GM12878 (cell line): ENCODE results near the gene ADGRL3. TPM values are rescaled to one million over a fixed set of nuclear protein-coding genes. Genes with fewer than 3 reads are reported as not detected.

Source experiments
- ATAC-seq: fragments of 200-7000 bp; cut with Tn5 transposase; 3 replicates; pipeline ENCODE4 v1.9.1; 2020; ENCODE audit warnings: mild to moderate bottlenecking, moderate library complexity
- BruUV-seq: library from RNA; stranded (reverse); fragments of 400-500 nt; replicated peaks from 2 replicates; lab custom pipeline; 2021; lab: Mats Ljungman, UMichigan
- CTCF ChIA-PET: fragments of 300-600 bp; sonication (Branson Sonifier 250); formaldehyde crosslinking; extraction: SDS; loops from one replicate; lab custom pipeline; 2021; ENCODE audit warnings: inconsistent platforms; lab: Yijun Ruan, JAX
- POLR2A ChIA-PET: fragments of 350-600 bp; formaldehyde crosslinking; extraction: SDS; loops from one replicate; lab custom pipeline; 2021; ENCODE audit warnings: inconsistent platforms; lab: Charles Lee
- RAD21 ChIA-PET: fragments of 300-600 bp; sonication (Branson Sonifier 250); formaldehyde crosslinking; loops from one replicate; lab custom pipeline; 2023; ENCODE audit warnings: antibody characterized with exemption; ENCODE audit not compliant: unreplicated experiment; lab: Charles Lee
- SMC1A ChIA-PET: fragments of 300-600 bp; sonication (Branson Sonifier 250); formaldehyde crosslinking; loops from one replicate; lab custom pipeline; 2023; ENCODE audit not compliant: unreplicated experiment, uncharacterized antibody; lab: Charles Lee
- DNase-seq: peaks from one replicate; pipeline ENCODE4 v3.0.0-alpha.2; 2011; ENCODE audit warnings: low read depth, low spot score
- FAIRE-seq: peaks from 3 replicates; lab custom pipeline; 2011; peaks lifted over from hg19 to GRCh38; lab: Jason Lieb, UNC
- H2AFZ ChIP-seq: 2 replicates; pipeline ENCODE4 v1.6.0; 2011; ENCODE audit warnings: low read depth, low read length, control low read depth; ENCODE audit not compliant: control insufficient read depth
- H3K27ac ChIP-seq: 2 replicates; pipeline ENCODE4 v1.5.1; 2011; ENCODE audit warnings: control low read depth; ENCODE audit not compliant: control insufficient read depth, insufficient read depth
- H3K27me3 ChIP-seq, 2 experiments: replicated peaks in 1 of 2; 2 replicates each; pipeline versions ENCODE4 v1.6.0 to v1.6.1; 2011; ENCODE audit warnings: low read length in 1 of 2; ENCODE audit not compliant: control insufficient read depth in 2 of 2, insufficient read depth in 2 of 2
- H3K36me3 ChIP-seq, 2 experiments: 2 replicates each; pipeline ENCODE4 v1.5.1; 2011; ENCODE audit warnings: low read length in 1 of 2; ENCODE audit not compliant: control insufficient read depth in 2 of 2, insufficient read depth in 2 of 2
- H3K4me1 ChIP-seq: 2 replicates; pipeline ENCODE4 v1.6.1; 2011; ENCODE audit warnings: mild to moderate bottlenecking, low read length, moderate library complexity, mixed read lengths; ENCODE audit not compliant: control insufficient read depth, insufficient read depth
- H3K4me2 ChIP-seq: 2 replicates; pipeline ENCODE4 v1.6.0; 2011; ENCODE audit warnings: control low read depth; ENCODE audit not compliant: control insufficient read depth, insufficient read depth
- H3K4me3 ChIP-seq: fragments of 200-600 bp; sonication (generic); 2 replicates; pipeline ENCODE4 v1.5.1; 2016
- H3K79me2 ChIP-seq: 2 replicates; pipeline ENCODE4 v1.6.0; 2011; ENCODE audit warnings: low read length; ENCODE audit not compliant: control insufficient read depth, insufficient read depth
- H3K9ac ChIP-seq: 2 replicates; pipeline ENCODE4 v1.8.0; 2011; ENCODE audit warnings: low read length, control low read depth, mixed read lengths; ENCODE audit not compliant: control insufficient read depth, insufficient read depth
- H3K9me3 ChIP-seq: replicated peaks from 3 replicates; pipeline ENCODE4 v1.5.1; 2011; ENCODE audit warnings: mild to moderate bottlenecking, low read length; ENCODE audit not compliant: control insufficient read depth, insufficient read depth
- H4K20me1 ChIP-seq: 2 replicates; pipeline ENCODE4 v1.6.0; 2011; ENCODE audit not compliant: control insufficient read depth, insufficient read depth
- BCL3 ChIP-seq: IDR thresholded peaks from 2 replicates; pipeline ENCODE4 v1.6.1; 2011; ENCODE audit warnings: borderline replicate concordance, low read depth, mild to moderate bottlenecking, moderate library complexity, low read length; ENCODE audit not compliant: insufficient read depth, poor library complexity, severe bottlenecking
- BRCA1 ChIP-seq: IDR thresholded peaks from 2 replicates; pipeline ENCODE4 v1.6.1; 2011; ENCODE audit warnings: low read depth, low read length, improper control_type of control experiment
- CBFB ChIP-seq: IDR thresholded peaks from 2 replicates; pipeline ENCODE4 v1.6.1; 2016; ENCODE audit warnings: antibody characterized with exemption, low read depth
- ESRRA ChIP-seq: IDR thresholded peaks from 2 replicates; pipeline ENCODE4 v1.6.1; 2012; ENCODE audit warnings: mild to moderate bottlenecking, low read length, improper control_type of control experiment
- FOS ChIP-seq: IDR thresholded peaks from 3 replicates; pipeline ENCODE4 v1.6.1; 2011; ENCODE audit warnings: borderline replicate concordance; ENCODE audit not compliant: insufficient read length; ENCODE audit errors: extremely low read depth
- FOXK2 ChIP-seq: fragments of 450-650 bp; IDR thresholded peaks from 2 replicates; pipeline ENCODE4 v1.6.1; 2017; ENCODE audit warnings: mild to moderate bottlenecking, moderate library complexity
- GATAD2B ChIP-seq: fragments of 450-650 bp; conservative IDR thresholded peaks from 2 replicates; pipeline ENCODE4 v1.6.1; 2017; ENCODE audit warnings: low read depth, mild to moderate bottlenecking, moderate library complexity
- IKZF1 ChIP-seq: fragments of 450-650 bp; conservative IDR thresholded peaks from 2 replicates; pipeline ENCODE4 v1.6.1; 2017; ENCODE audit warnings: antibody characterized with exemption, mild to moderate bottlenecking
- IKZF2 ChIP-seq, 2 experiments: fragments of 450-650 bp; IDR thresholded peaks; 2 replicates each; pipeline ENCODE4 v1.6.1; 2017; ENCODE audit warnings: mild to moderate bottlenecking in 2 of 2, moderate library complexity in 2 of 2
- JUND ChIP-seq: IDR thresholded peaks from 2 replicates; pipeline ENCODE4 v1.6.1; 2012; ENCODE audit warnings: low read depth, mild to moderate bottlenecking, low read length, improper control_type of control experiment, moderate library complexity
- MXI1 ChIP-seq: fragments of 150-350 bp; IDR thresholded peaks from 2 replicates; pipeline ENCODE4 v1.6.1; 2011; ENCODE audit warnings: low read depth, mild to moderate bottlenecking, inconsistent platforms, low read length, improper control_type of control experiment
- NFYA ChIP-seq: IDR thresholded peaks from 2 replicates; pipeline ENCODE4 v1.6.1; 2011; ENCODE audit warnings: low read depth, mild to moderate bottlenecking, low read length, improper control_type of control experiment, borderline replicate concordance
- NFYB ChIP-seq: IDR thresholded peaks from 2 replicates; pipeline ENCODE4 v1.6.1; 2011; ENCODE audit warnings: low read depth, mild to moderate bottlenecking, low read length, improper control_type of control experiment, moderate library complexity; ENCODE audit not compliant: insufficient read depth
- PAX8 ChIP-seq: fragments of 450-650 bp; IDR thresholded peaks from 2 replicates; pipeline ENCODE4 v1.6.1; 2017; ENCODE audit warnings: mild to moderate bottlenecking, moderate library complexity
- PKNOX1 ChIP-seq: fragments of 450-650 bp; IDR thresholded peaks from 2 replicates; pipeline ENCODE4 v1.6.1; 2016; ENCODE audit warnings: mild to moderate bottlenecking
- PML ChIP-seq: IDR thresholded peaks from 2 replicates; pipeline ENCODE4 v1.6.1; 2012; ENCODE audit warnings: low read length, inconsistent platforms
- RELB ChIP-seq: fragments of 450-650 bp; IDR thresholded peaks from 2 replicates; pipeline ENCODE4 v1.6.1; 2017; ENCODE audit warnings: low read depth, mild to moderate bottlenecking, moderate library complexity
- RUNX3 ChIP-seq: IDR thresholded peaks from 2 replicates; pipeline ENCODE4 v1.6.1; 2012; ENCODE audit warnings: low read length, inconsistent platforms
- SREBF1 ChIP-seq: IDR thresholded peaks from 2 replicates; pipeline ENCODE4 v1.6.1; 2012; ENCODE audit warnings: mild to moderate bottlenecking, low read length
- TCF3 ChIP-seq: IDR thresholded peaks from 2 replicates; pipeline ENCODE4 v1.6.1; 2012; ENCODE audit warnings: low read depth, mild to moderate bottlenecking, low read length, borderline replicate concordance; ENCODE audit not compliant: insufficient read depth
- WGBS: methylation state at CpG from one replicate; pipeline ENCODE4 v1.1.6; 2016; ENCODE audit warnings: low lambda C conversion rate; ENCODE audit not compliant: insufficient replicate concordance, insufficient coverage; ENCODE audit errors: missing lambda C conversion rate; 5-methylcytosine and 5-hydroxymethylcytosine counted together
- in situ Hi-C: fragments of 300-500 bp; cut with MboI; formaldehyde crosslinking; loops from 9 replicates; pipeline ENCODE4 v1.14.3; 2018; ENCODE audit warnings: mixed read lengths
- intact Hi-C: fragments of 100-400 bp; cut with micrococcal nuclease; formaldehyde crosslinking; loops from one replicate; pipeline ENCODE4 v1.14.2; 2022; ENCODE audit not compliant: unreplicated experiment
- polyA plus RNA-seq, 11 experiments: library from polyadenylated mRNA; depleted of rRNA in 4 of 11; unstranded in 6 of 11; stranded (reverse) in 5 of 11; fragments of >200 nt; fragmentation: Nextera tagmentation in 4 of 11; fragmentation: Illumina TruSeq in 1 of 11; extraction: Ambion mirVana in 4 of 11; extraction: Trizol in 1 of 11; gene quantifications; 1 replicate in 1 of 11; 2 replicates in 10 of 11; pipeline versions ENCODE4 v1.2.1 to v1.2.3, GENCODE V29; 2011 to 2016; ENCODE audit warnings: inconsistent platforms in 2 of 11, missing spikeins in 2 of 11, low read depth in 1 of 11
- total RNA-seq, 4 experiments: library from RNA; depleted of rRNA in 3 of 4; stranded (reverse); fragments of >200 nt in 3 of 4; fragmentation: Illumina TruSeq in 1 of 4; extraction: Trizol in 1 of 4; gene quantifications; 2 replicates each; pipeline versions ENCODE4 v1.2.1 to v1.2.3, GENCODE V29; 2013 to 2021

ADGRL3 gene
- total and polyA plus RNA-seq, 10 of the 15 experiments (the other 5 are each of a cell fraction or from before 2014, with no cell fraction given): 1.1 TPM; not detected in 9

GRCh38 chr4:61549336-61549735 is 349.2 kb downstream of the ADGRL3 start:
- no peaks in the 10 kb centered on the region for H3K27me3 ChIP-seq
- ChIA-PET RAD21 (no interaction called here), CTCF (no interaction called here), SMC1A (no interaction called here), POLR2A (no interaction called here)
- H3K4me1 ChIP-seq: no peaks in the 10 kb centered on the region
- ATAC-seq (no peak), DNase-seq (no peak), FAIRE-seq (no peak)
- no peaks in the 10 kb centered on the region for H3K79me2 ChIP-seq
- BruUV-seq: no TSS peak
- H4K20me1 ChIP-seq: no peaks in the 10 kb centered on the region
- H3K4me3 ChIP-seq: no peak overlapping the region
- H3K4me2 ChIP-seq: no peak overlapping the region
- H3K36me3 ChIP-seq: no peaks in the 10 kb centered on the region
- H3K27ac ChIP-seq: no peak overlapping the region
- in situ Hi-C loops: no loop called here
- intact Hi-C loops: no loop called here
- no peaks in the 10 kb centered on the region for H3K9me3 ChIP-seq
- TF ChIP-seq NFYB: no peak
- TF ChIP-seq BCL3: no peak
- no peak for TF ChIP-seq TCF3
- no peak for TF ChIP-seq RUNX3
- no peak for TF ChIP-seq PAX8
- no peak for TF ChIP-seq SREBF1
- no peak for TF ChIP-seq NFYA
- TF ChIP-seq ESRRA: no peak
- no peak for TF ChIP-seq GATAD2B
- no peak for TF ChIP-seq PML
- no peak for TF ChIP-seq RELB
- no peak for TF ChIP-seq MXI1
- no peak for TF ChIP-seq FOXK2
- no peak for TF ChIP-seq FOS
- TF ChIP-seq BRCA1: no peak
- TF ChIP-seq JUND: no peak
- TF ChIP-seq CBFB: no peak
- no peak for TF ChIP-seq IKZF1
- TF ChIP-seq IKZF2 (IDR thresholded peaks at IDR 0.05): no peak
- TF ChIP-seq PKNOX1: no peak
- no peak overlapping the region for H2AFZ ChIP-seq
- H3K9ac ChIP-seq: no peak overlapping the region
- 76% methylated on average over 2 of the region's 2 CpGs for WGBS
